CD4-positive, alpha-beta T cell (primary cell): Measurements from ENCODE around the gene ORC3. TPM values are rescaled to one million over a fixed set of nuclear protein-coding genes. Genes with fewer than 3 reads are reported as not detected.

Experiments used
- ATAC-seq: fragments of 200-7000 bp; cut with Tn5 transposase; one replicate; pipeline ENCODE4 v1.10.0; 2022; ENCODE audit warnings: mild to moderate bottlenecking; ENCODE audit not compliant: poor library complexity
- CTCF ChIA-PET: fragments of 350-600 bp; sonication (Branson Sonifier 250); formaldehyde crosslinking; loops from one replicate; lab custom pipeline; 2021; ENCODE audit warnings: antibody characterized with exemption, inconsistent platforms; lab: Charles Lee
- POLR2A ChIA-PET: fragments of 350-600 bp; sonication (Branson Sonifier 250); formaldehyde crosslinking; loops from one replicate; lab custom pipeline; 2021; ENCODE audit warnings: antibody characterized with exemption, inconsistent platforms; lab: Charles Lee
- DNase-seq, 14 experiments: peaks; one replicate each; pipeline ENCODE4 v3.0.0-alpha.2; 2013 to 2020; ENCODE audit warnings: mixed read lengths in 2 of 14
- H3K27ac ChIP-seq, 2 donors: one replicate each; pipeline versions ENCODE4 v1.5.1 to v1.7.0; 2013; ENCODE audit warnings: low read length in 2 of 2, low read depth in 1 of 2, mild to moderate bottlenecking in 1 of 2
- H3K27me3 ChIP-seq, 2 experiments: 1 replicate in 1 of 2; 2 replicates in 1 of 2; pipeline versions ENCODE4 v1.6.1 to v1.7.0; 2013; ENCODE audit warnings: low read length in 2 of 2, control low read depth in 1 of 2, mild to moderate bottlenecking in 1 of 2, moderate library complexity in 1 of 2; ENCODE audit not compliant: insufficient read depth in 2 of 2, control insufficient read depth in 1 of 2
- H3K36me3 ChIP-seq: one replicate; pipeline ENCODE4 v1.6.1; 2013; ENCODE audit warnings: low read length, control low read depth; ENCODE audit not compliant: insufficient read depth
- H3K4me1 ChIP-seq: one replicate; pipeline ENCODE4 v1.6.1; 2013; ENCODE audit warnings: low read length, control low read depth; ENCODE audit not compliant: insufficient read depth
- H3K4me3 ChIP-seq: one replicate; pipeline ENCODE4 v1.5.1; 2013; ENCODE audit warnings: mild to moderate bottlenecking, low read length, moderate library complexity
- H3K9me3 ChIP-seq, 2 experiments: 1 replicate in 1 of 2; 2 replicates in 1 of 2; pipeline versions ENCODE4 v1.6.1 to v1.7.0; 2013; ENCODE audit warnings: low read length in 2 of 2, mild to moderate bottlenecking in 2 of 2, control low read depth in 1 of 2, moderate library complexity in 1 of 2; ENCODE audit not compliant: control insufficient read depth in 1 of 2, insufficient read depth in 1 of 2
- H3K27ac Mint-ChIP-seq: one replicate; pipeline ENCODE4 v1.8.0; 2020; ENCODE audit warnings: mixed read lengths
- H3K27me3 Mint-ChIP-seq: one replicate; pipeline ENCODE4 v1.8.0; 2021; ENCODE audit warnings: mixed read lengths
- H3K36me3 Mint-ChIP-seq: one replicate; pipeline ENCODE4 v1.8.0; 2021; ENCODE audit warnings: low read depth, mixed read lengths
- H3K4me1 Mint-ChIP-seq: one replicate; pipeline ENCODE4 v1.8.0; 2021; ENCODE audit warnings: low read depth, mixed read lengths
- H3K4me3 Mint-ChIP-seq: one replicate; pipeline ENCODE4 v1.8.0; 2020; ENCODE audit warnings: mild to moderate bottlenecking, mixed read lengths
- H3K9me3 Mint-ChIP-seq: one replicate; pipeline ENCODE4 v1.8.0; 2020; ENCODE audit warnings: mixed read lengths
- intact Hi-C, 2 experiments: fragments of 100-400 bp; cut with DNase I in 1 of 2; cut with micrococcal nuclease in 1 of 2; formaldehyde crosslinking; loops; one replicate each; pipeline versions ENCODE4 v1.15.1 to v1.9.0; 2023 to 2025; cut with DNase I, micrococcal nuclease
- total RNA-seq, 174 experiments: library from RNA in 2 of 174; stranded (reverse) in 2 of 174; gene quantifications; one replicate each; pipeline ENCODE4 v1.2.3 and lab custom pipeline; 2021 to 2026
- TF ChIP-seq, protein P1 (sequence below): fragments of 200-600 bp; IDR thresholded peaks from one replicate; pipeline ENCODE4 v1.8.0; 2022; ENCODE audit warnings: antibody characterized with exemption, mild to moderate bottlenecking

Gene ORC3
- total RNA-seq, 2 experiments from 2014 or later: 12.1 to 12.9 TPM

DNA sequence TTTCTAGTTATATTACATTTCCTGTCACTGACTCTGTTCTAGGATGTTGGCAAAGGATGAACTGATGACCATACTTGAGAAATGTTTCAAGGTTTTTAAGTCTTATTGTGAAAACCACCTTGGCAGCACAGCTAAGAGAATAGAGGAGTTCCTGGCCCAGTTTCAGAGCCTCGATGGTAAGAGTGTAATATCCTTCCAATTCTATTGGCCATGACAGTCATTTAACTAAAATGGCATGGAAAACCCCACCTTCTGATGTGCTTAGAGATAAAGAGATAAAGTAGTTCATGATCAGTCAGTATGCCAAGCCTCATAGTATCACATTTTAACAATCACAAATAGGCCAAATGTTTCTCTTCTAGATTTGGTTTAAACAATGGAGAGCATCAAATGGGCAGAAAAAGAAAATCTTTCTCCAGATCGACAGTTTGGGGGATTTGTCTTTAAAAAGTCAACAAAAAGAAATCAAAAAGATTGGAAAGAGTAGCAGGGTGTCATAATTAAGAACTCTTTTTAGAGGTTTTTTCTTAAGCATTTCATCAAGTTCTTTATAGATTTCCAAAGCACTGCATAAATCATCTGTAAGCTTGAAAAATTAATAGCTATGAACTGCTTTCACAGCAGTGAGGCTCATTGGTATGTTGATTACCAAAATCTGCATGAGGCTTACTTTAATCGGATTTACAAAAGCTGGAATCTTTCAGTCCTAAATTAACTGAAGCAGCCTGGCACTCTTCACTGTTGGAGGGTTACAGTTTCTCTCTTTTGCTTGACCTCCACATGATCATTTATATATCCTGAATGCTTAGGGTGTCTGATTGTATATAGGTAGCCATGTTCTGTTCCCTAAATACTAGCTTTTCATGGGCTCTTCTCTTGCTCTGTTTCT, 63.4 kb downstream of the ORC3 start:
- Mint-ChIP-seq H3K4me1 (peaks cover 37% of the 10 kb centered on the region), H3K27me3 (no peaks in the 10 kb centered on the region), H3K9me3 (no peaks in the 10 kb centered on the region), H3K36me3 (peaks cover 68% of the 10 kb centered on the region), H3K4me3 (no peak overlapping the region), H3K27ac (peak overlapping the region; percentile 53)
- CTCF ChIA-PET: interaction anchor here (1.6 kb wide), 1 partner anchor 34 kb away, joined by 3 read pairs; no protein-coding TSS in a partner anchor
- no peak overlapping the region for H3K4me3 ChIP-seq
- DNase-seq (peak in 3 of 14 experiments; percentile 23 to 54 (median 49)), ATAC-seq (no peak)
- POLR2A ChIA-PET: interaction anchor here (1.2 kb wide), 1 partner anchor 12 kb away, joined by 4 read pairs; no protein-coding TSS in a partner anchor
- no peak overlapping the region for H3K27ac ChIP-seq
- TF ChIP-seq, protein P1, sequence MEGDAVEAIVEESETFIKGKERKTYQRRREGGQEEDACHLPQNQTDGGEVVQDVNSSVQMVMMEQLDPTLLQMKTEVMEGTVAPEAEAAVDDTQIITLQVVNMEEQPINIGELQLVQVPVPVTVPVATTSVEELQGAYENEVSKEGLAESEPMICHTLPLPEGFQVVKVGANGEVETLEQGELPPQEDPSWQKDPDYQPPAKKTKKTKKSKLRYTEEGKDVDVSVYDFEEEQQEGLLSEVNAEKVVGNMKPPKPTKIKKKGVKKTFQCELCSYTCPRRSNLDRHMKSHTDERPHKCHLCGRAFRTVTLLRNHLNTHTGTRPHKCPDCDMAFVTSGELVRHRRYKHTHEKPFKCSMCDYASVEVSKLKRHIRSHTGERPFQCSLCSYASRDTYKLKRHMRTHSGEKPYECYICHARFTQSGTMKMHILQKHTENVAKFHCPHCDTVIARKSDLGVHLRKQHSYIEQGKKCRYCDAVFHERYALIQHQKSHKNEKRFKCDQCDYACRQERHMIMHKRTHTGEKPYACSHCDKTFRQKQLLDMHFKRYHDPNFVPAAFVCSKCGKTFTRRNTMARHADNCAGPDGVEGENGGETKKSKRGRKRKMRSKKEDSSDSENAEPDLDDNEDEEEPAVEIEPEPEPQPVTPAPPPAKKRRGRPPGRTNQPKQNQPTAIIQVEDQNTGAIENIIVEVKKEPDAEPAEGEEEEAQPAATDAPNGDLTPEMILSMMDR: no peak
- H3K4me1 ChIP-seq: peaks cover 8% of the 10 kb centered on the region
- H3K27me3 ChIP-seq: no peaks in the 10 kb centered on the region
- H3K36me3 ChIP-seq: peaks cover 14% of the 10 kb centered on the region
- intact Hi-C loops: no loop called here
- H3K9me3 ChIP-seq: no peaks in the 10 kb centered on the region

DNA sequence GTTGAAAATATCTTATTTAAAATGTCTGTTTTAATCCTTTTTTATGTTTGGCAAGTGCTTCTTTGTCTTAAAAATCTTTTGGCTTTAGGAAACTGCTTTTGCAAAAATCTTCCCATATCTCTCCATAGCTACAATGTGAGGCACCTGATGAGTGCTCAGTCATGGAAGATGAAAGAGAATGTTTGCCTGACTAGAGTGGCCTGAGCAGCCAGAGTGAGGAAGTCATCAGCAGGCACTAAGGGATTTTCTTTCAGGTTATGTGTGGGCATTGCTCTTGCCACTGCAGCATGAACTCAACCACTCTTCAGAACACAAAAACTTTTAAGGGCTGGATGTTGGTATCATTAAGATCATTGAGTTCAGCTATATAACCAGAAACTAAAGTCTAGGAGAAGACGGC, 64.2 kb downstream of the ORC3 start:
- no peaks in the 10 kb centered on the region for H3K27me3 ChIP-seq
- ChIA-PET POLR2A (interaction anchor here (1.3 to 1.8 kb wide), 2 partner anchors 45 to 48 kb away, joined by 3 to 4 read pairs; partner anchors contain the start of gene AKIRIN2), CTCF (interaction anchor here (1.6 kb wide), 1 partner anchor 33 kb away, joined by 3 read pairs; no protein-coding TSS in a partner anchor)
- Mint-ChIP-seq H3K36me3 (peaks cover 62% of the 10 kb centered on the region), H3K27me3 (no peaks in the 10 kb centered on the region), H3K9me3 (no peaks in the 10 kb centered on the region), H3K4me1 (peaks cover 37% of the 10 kb centered on the region), H3K4me3 (no peak overlapping the region), H3K27ac (peak overlapping the region; percentile 53)
- TF ChIP-seq, protein P1: no peak
- intact Hi-C loops: no loop called here
- ATAC-seq (no peak), DNase-seq (no peak)
- no peak overlapping the region for H3K4me3 ChIP-seq
- H3K9me3 ChIP-seq: no peaks in the 10 kb centered on the region
- peaks cover 8% of the 10 kb centered on the region for H3K4me1 ChIP-seq
- peaks cover 9% of the 10 kb centered on the region for H3K36me3 ChIP-seq
- no peak overlapping the region for H3K27ac ChIP-seq

DNA sequence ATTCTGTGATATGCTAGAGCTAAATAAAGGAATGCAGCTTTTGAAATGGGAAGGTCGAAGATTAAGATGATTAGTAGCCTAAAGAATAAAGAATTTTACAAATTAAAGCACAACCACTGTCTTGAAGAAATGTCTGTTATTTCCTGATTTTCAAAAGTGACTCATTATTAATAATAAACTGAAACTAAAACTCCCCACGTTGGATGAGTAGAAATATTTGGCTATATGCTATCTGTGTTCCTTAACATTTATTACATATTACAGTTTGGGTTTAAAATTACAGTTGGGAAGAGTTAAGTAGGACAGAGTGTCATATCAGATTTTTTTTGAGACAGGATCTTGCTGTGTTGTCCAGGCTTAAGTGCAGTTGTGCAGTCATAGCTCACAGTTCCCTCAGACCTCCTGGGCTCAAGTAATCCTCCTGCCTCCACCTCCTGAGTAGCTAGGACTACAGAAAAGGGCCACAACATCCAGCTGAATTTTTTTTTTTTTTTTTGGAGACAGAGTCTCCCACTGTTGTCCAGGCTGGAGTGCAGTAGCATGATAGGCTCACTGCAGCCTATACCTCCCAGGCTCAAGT, 65.0 kb downstream of the ORC3 start:
- Mint-ChIP-seq H3K4me1 (peaks cover 37% of the 10 kb centered on the region), H3K36me3 (peaks cover 63% of the 10 kb centered on the region), H3K27ac (no peak overlapping the region), H3K9me3 (no peaks in the 10 kb centered on the region), H3K27me3 (no peaks in the 10 kb centered on the region), H3K4me3 (no peak overlapping the region)
- Histone ChIP-seq H3K27ac (no peak overlapping the region), H3K27me3 (no peaks in the 10 kb centered on the region), H3K9me3 (no peaks in the 10 kb centered on the region), H3K36me3 (peaks cover 8% of the 10 kb centered on the region), H3K4me1 (peaks cover 8% of the 10 kb centered on the region), H3K4me3 (no peak overlapping the region)
- ChIA-PET POLR2A (interaction anchor here (1.3 to 1.8 kb wide), 2 partner anchors 44 to 47 kb away, joined by 3 to 4 read pairs; partner anchors contain the start of gene AKIRIN2), CTCF (no interaction called here)
- intact Hi-C loops: no loop called here
- TF ChIP-seq, protein P1: no peak
- no peak for DNase-seq
- ATAC-seq: no peak
